HG03521 (cell line): ENCODE measurements around the gene TRPC1.
A peak's percentile ranks its signal among the peaks of the same experiment; 100 is the strongest.
"Not testable (repeated sequence)": the region's sequence is repeated elsewhere in the genome, so short reads cannot be mapped to it uniquely, and the experiment has no call there.

Experiments used
- ATAC-seq: cut with Tn5 transposase; IDR thresholded peaks from one replicate; pipeline ENCODE4 v1.9.1; 2021; ENCODE audit warnings: mild to moderate bottlenecking, moderate library complexity; ENCODE audit not compliant: unreplicated experiment

The TRPC1 gene

DNA sequence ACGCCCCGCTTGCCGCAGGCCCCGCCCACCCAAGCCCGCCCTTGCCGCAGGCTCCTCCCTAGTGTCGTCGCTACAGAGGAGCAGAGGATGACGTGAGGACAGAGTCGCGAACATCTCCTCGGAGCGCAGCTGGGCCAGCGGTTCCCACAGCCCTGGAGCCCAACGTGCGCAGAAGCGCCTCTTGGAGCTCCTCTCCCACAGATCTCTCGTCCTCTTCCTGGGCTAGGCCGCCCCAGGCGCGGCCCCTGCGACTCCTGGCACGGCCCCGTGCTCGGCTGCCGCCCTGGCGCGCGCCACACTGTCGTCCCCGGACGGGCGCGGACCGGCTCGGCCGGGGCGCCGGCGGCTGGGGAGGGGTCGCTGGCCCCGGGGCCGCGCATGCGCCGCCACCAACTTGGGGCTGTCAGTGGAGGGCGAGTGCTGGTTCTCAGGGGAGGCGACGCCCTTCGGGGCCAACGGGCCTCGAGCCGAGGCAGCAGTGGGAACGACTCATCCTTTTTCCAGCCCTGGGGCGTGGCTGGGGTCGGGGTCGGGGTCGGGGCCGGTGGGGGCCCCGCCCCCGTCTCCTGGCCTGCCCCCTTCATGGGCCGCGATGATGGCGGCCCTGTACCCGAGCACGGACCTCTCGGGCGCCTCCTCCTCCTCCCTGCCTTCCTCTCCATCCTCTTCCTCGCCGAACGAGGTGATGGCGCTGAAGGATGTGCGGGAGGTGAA lies at the start of gene TRPC1:
TRPC1 (plus strand) TSS at position 67 of the 714 bp plus-strand sequence; CDS start at position 593, 526 bp downstream.
- ATAC-seq, result peak; percentile 97

DNA sequence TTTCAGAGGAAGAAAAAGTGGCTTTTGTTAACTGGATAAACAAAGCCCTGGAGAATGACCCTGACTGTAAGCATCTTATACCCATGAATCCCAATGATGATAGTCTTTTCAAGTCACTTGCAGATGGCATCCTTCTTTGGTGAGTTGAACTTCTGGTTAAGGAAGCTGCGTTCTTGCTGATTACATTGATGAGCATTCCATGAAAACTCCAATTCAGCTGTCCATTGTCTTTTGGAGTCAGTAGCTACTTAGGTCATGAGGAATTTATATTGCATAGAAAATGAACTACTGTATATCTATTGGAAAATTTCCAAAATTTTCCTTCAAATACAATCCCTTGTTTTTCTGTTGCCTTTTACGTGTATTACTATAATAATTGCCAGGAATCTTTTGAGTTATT lies 47.7 kb upstream of the TRPC1 start:
- ATAC-seq, result no peak

DNA sequence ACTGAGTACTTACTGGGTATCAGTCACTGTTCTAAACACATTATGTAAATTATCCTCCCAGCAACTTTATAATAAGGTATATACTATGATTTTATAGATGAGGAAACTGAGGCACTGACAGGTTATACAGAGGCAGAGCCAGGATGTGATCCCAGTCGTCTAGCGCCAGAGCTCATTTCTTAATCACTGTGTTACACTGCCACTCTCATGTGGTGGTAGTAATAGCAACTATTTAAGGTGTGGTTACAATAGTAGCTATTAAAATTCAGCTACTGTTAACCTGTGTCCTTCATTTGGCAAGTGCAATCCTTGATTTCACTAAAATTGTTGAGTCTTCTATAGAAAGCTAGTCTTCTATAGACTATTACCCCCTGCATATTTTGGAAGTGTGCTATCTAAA lies 43.1 kb upstream of the TRPC1 start:
- no peak for ATAC-seq

- no peak for ATAC-seq
These were observed 33.2 kb upstream of the TRPC1 start for GRCh38 chr3:142690613-142691012.

GRCh38 chr3:142691527-142691926 lies 32.3 kb upstream of the TRPC1 start:
- ATAC-seq, result no peak

DNA sequence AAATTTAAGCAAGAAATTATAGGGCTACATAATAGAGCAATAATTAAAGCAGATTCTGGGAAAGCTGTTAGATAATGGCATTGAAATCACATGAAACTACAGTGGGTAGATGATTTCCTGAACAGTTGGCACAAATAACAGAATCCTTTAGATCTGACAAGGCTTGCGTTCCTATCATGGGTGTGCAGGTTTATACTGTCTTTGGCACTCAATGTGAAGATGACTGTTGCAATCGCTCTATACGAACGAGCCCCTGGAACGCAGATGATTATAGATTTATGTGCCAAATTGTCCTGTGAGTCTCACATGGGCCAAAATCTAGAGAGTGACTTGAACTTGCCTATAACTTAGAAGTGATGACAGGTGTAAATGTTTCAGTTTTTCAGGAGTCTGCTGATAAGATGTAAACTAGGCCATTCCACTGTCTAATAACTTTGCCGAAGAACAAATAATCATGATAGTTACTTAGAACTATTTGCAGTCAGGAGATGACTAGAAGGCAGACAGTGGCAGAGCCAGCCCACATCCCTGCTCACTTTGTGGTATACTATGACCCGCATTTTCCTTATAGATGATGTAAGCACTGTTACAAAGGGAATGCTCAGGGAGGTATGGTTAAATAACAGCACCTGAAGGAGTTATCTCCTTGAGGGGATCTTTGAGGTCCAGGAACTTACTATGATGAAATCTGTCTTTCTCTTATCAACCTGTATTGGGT lies 30.5 kb upstream of the TRPC1 start:
- ATAC-seq, result no peak

- ATAC-seq, result no peak
These were observed 29.6 kb upstream of the TRPC1 start for GRCh38 chr3:142694225-142694624.

GRCh38 chr3:142705198-142705597 lies 18.6 kb upstream of the TRPC1 start:
- no peak for ATAC-seq

DNA sequence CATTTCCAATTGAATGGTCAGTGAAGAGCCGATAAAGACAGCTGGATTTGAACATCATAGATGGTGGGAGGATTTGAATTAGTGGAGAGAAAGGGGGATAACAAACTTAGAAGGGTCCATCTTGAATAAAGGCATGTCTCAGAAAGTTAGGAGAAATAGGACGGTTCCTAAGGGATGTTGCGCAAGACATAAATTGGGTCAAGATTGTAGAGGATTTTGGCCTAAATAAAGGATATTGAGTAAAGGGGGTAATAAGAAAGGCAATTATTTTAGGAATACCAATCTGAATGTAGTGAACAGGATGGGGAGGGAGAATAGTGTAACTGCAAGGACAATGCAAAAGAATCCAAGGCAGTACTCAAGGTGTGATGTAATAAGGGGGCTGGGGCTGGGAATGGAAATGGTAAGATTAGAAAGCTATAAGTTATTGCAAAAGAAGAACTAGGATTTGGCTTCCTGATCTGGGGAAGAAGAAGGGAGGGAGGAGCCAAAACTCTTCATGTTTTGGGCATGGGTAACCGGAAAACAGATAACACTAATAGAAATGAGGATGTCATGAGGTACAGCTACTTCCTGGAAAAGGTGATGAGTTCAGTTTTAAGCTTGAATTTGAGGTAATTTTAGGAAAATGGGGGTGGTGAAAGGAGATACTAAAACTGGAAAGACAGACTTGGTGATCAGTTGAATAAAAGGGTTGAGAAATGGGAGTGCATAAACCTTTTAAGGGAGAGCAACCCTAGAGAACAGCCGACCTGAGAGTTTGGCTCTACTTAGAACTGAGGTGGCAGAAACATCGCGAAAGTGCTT lies 17.3 kb upstream of the TRPC1 start:
- no peak for ATAC-seq

GRCh38 chr3:142709207-142709606 lies 14.6 kb upstream of the TRPC1 start:
- no peak for ATAC-seq

DNA sequence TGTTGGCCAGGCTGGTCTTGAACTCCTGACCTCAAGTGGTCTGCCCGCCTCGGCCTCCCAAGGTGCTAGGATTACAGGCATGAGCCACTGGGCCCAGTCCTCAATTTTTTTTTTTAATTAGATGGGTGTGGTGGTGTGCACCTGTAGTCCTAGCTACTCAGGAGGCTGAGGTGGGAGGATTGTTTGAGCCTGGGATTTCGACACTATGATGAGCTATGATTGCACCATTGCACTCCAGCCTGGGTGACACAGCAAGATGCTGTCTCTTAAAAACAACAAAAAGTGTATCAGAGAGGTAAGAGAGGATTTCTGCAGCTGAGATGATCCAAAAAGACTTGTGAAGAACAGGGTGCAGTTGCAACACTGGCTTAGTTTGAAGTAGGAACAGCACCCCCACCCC lies 9.0 kb upstream of the TRPC1 start:
- not testable (repeated sequence) for ATAC-seq

DNA sequence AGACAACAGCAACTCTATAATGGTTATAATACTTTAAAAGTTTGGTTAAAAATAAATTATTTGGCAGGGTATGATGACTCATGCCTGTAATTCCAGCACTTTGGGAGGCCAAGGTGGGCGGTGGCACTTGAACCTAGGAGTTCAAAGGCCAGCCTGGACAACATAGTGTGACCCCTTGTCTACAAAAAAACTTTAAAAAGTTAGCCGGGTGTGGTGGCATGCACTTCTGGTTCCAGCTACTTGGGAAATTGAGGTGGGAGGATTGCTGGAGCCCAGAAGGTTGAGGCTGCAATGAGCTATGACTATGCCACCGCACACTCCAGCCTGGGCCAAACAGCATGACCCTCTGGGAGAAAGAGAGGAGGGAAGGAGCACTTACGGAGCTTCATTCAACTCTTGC lies 7.7 kb upstream of the TRPC1 start:
- ATAC-seq, result no peak

DNA sequence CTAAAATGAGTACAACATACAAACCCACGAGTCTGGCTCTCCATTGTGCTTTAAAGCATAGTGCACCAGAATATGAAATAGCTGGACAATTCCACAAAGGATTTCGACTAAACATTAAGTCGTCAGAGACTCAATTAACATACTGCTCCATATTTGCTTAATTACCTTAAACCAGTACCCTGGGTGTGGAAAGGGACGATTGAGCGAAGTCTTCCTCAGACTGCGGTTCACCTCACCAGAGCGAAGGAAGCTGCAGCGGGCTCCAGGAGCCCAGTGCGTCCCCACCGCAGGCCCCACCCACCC lies 218 bp upstream of the TRPC1 start:
- no peak for ATAC-seq

GRCh38 chr3:142724682-142725356 lies 985 bp downstream of the TRPC1 start:
- peak; percentile 7 for ATAC-seq

GRCh38 chr3:142725357-142725739 lies 1.5 kb downstream of the TRPC1 start:
- ATAC-seq, result no peak

DNA sequence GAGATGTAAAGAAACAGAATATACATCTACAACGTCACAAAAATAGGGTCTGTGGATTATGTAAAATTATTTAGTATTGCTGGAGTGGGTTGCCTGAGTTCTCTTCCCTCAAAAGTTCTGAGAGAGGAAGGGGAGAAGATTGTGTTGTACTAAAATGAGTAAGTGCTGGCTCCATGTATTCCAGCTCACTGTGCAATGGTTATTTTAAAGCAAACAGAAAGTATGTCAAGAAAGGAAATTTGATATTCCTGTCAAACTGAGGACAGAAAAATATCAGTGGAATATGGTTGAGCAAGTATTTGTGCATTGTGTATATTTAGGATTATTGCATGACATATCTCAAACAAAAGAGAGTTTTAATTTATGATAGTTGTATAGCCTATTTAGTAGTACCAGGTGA lies 2.2 kb downstream of the TRPC1 start:
- ATAC-seq, result no peak

- no peak for ATAC-seq
These were observed 8.2 kb downstream of the TRPC1 start for GRCh38 chr3:142732066-142732465.

DNA sequence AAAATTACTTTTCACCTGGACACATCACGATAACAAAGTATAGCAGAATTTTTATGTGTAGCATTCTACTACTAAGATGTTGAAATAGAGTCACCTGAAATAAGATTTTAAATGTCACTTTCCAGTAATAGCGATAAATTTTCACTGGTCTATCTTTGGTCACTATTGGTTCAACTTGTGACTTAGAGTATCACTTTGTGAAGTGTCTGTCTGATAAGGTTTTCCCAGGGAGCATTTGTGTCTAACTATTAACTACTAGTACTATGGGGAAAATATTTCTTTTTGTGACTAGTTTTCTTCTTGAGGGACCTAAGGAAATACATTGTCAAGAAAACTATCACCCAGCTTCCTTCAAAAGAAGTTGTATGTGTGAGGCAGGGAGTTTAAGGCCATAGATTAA lies 11.0 kb downstream of the TRPC1 start:
- no peak for ATAC-seq

GRCh38 chr3:142735462-142735861 lies 11.6 kb downstream of the TRPC1 start:
- no peak for ATAC-seq

DNA sequence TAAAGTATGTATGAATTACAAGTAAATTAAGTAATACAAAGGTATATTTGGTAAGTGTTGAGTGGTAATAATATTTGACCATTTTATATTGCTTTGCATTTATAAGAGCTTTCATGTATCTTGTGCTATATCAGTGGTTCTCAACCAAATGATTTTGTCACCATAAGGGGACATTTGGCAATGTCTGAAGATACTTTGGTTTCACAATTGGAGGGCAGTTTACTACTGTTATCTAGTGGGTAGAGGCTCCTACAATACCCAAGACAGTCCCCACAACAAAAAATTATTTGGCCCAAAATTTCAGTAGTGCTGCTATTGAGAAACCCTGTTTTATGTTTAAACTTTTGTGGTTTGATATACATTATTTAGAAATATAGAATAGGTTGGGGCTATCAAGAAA lies 14.6 kb downstream of the TRPC1 start:
- no peak for ATAC-seq

DNA sequence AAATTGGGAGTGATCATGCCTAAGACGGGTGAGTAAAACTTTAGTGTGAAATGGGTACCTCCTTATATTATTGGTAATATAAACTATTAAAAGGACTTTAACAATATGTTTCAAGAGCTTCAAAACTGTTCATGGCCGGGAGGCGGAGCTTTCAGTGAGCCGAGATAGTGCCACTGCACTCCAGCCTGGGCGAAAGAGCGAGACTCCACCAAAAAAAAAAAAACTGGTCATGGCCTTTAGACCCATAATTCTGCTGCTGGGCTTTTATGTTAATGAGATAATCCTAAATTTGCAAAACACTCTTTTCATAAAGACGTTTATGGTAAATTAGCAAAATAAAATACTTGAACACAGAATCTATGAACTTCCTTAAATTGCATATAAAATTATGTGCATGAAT lies 22.8 kb downstream of the TRPC1 start:
- no peak for ATAC-seq
